ENCODE measurements around the gene UQCRFS1.
"Not testable (repeated sequence)": the region's sequence is repeated elsewhere in the genome, so short reads cannot be mapped to it uniquely, and the experiment has no call there.

Gene UQCRFS1

DNA sequence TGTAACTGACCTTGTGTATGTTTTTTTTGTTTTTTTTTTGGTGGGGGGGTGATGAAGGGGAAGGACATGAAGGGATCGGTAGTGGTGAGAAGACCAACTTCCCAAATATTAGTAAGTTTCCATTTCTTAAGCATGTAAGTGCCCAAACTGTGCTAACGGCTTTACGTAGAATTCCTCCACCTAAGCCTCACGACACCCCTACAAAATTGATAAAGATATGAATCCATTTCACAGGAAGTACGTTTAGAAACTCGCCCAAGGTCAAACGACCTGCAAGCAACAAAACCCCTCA is 649 bp downstream of the UQCRFS1 start:
- no peak for DNase-seq

DNA sequence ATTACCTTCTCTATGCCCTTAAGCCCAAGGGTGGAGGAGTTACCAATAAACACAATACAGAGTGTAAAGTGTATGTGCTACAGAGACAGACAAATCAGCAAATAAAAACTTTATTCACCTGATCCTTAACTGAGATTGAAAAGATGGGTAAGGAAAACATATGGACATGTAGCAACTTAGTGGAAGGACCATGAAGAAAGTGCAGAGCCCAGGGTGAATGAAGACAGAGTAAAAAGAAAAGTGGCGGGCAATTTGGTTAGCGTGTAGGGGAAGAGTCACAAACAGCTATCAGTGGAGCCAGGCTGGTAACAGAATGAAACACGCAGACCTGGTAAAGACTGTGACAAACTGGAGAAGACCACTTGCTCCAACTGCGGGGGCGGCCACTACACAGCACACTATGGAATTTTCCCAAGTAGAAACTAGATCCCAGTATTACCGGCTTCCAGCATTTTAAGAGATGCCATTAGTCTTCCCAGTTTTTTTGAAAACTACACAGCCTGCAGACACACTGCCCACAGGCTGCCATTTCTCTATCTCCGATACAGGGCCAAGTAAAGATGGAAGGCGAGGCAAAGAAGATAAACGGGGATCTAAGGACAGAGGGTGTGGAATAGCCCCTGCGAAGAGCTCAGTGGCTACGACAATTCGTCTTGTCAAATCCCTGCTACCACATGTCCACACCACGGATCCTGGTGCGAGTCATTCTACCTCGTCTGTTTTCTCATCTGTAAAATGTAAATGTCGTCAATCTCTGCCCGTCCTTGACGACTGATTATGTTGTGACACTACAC is 1.2 kb downstream of the UQCRFS1 start:
- no peak for DNase-seq

- DNase-seq: not testable (repeated sequence)
Observed at GRCh38 chr19:29211041-29211440, 1.9 kb downstream of the UQCRFS1 start.

- not testable (repeated sequence) for DNase-seq
Observed at GRCh38 chr19:29210502-29210901, 2.4 kb downstream of the UQCRFS1 start.

GRCh38 chr19:29207403-29208187 is 5.4 kb downstream of the UQCRFS1 start:
- not testable (repeated sequence) for DNase-seq

GRCh38 chr19:29206453-29206852 is 6.5 kb downstream of the UQCRFS1 start:
- DNase-seq: no peak

- DNase-seq: no peak
Observed at GRCh38 chr19:29202281-29202680, 10.7 kb downstream of the UQCRFS1 start.

DNA sequence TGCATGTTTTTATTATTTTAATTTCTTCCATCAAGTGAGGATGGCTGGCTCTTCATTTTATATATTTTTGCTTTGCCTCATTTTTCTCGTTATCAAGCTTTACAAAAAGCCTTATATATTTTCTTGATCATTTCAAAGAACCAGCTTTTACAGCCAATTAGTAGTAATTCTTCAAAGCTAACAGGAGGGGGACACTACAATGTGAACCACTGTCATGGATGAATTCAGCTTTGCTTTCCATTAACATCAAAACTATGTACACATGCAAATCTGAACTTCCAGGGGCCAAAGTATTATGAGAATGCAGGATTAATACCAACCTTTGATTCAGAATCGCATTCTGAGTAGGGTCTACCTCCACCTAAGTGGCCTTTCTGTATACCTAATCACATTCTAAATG is 11.1 kb downstream of the UQCRFS1 start:
- no peak for DNase-seq

- no peak for DNase-seq
Observed at GRCh38 chr19:29194658-29195057, 18.3 kb downstream of the UQCRFS1 start.

- DNase-seq: no peak
Observed at GRCh38 chr19:29193155-29193554, 19.8 kb downstream of the UQCRFS1 start.

- DNase-seq: no peak
Observed at GRCh38 chr19:29191005-29191404, 21.9 kb downstream of the UQCRFS1 start.

DNA sequence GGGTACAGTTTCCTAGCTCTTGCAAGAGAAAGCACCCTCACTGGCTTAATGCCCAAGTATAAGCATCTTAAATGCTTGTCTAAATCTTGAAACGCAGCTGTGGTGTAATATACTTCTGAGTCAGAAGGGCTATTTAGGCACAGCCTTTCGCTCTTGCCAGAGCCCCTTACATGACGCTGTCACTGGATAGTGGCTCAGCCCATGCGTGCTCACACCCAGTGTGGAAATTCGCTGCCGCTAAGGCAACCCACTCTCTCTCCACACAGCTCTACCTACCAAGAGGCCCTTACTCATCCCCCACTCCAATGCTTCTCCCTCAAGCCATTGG is 24.0 kb downstream of the UQCRFS1 start:
- DNase-seq: no peak

- peak; percentile 73 for DNase-seq
Observed at GRCh38 chr19:29188289-29189032, 24.5 kb downstream of the UQCRFS1 start.

DNA sequence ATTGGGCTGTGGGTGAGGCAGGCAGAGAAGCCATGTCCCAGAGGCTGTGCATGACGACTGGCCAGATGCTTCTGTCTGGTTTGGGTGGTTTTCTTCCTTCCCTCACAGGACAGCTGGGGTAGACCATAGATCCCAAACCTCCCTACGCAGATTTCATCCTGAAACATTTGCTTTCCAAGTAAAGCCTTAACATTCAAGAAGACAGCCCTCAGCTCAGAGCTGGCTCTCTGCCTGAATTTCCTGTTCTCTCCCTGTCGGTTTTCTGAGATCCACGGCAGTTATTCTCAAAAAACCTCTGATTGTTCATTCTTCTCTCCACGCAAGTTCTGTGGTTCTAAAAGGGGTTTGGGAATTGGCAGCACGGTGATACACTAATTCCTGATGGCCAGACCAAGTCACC is 25.3 kb downstream of the UQCRFS1 start:
- DNase-seq: peak; percentile 31

DNA sequence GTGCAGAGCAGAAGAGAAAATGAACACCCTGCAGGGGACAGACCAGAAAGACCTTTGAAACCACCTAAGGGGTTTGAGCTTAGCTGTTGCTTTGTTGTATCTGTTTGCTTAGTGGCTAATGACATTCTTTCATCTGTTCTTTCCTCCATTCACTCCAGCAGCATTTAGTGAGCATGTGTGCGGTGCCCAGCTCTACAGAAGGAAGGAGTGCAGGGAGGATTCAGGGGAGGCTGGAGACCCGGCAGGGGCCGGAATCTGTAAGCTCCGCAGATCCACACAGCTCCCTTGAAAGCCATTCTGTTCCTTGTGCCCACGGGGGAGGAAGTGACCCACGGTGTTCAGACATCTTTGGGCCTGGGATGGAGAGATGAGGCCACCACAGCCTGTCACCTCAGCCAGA is 27.5 kb downstream of the UQCRFS1 start:
- DNase-seq: no peak

DNA sequence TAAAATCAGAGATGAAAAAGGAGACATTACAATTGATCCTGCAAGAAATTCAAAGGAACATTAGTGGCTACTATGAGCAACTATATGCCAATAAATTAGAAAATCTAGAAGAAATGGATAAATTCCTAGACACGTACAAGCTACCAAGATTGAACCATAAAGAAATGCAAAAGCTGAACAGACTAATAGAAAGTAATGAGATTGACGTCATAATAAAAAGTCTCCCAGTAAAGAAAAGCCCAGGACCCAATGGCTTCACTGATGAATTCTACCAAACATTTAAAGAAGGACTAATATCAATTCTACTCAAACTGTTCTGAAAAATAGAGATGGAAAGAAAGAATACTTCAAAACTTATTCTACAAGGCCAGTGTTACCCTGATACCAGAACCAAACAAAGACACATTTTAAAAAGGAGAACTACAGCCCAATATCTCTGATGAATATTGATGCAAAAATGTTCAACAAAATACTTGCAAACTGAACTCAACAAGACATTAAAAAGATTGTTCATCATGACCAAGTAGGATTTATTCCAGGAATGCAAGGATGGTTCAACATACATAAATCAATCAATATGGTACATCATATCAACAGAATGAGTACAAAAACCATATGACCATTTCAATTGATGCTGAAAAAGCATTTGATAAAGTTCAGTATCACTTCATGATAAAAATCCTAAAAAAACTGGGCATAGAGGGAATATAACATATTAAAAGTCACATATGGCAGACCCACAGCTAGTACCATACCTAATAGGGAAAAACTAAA is 35.8 kb downstream of the UQCRFS1 start:
- DNase-seq: no peak

DNA sequence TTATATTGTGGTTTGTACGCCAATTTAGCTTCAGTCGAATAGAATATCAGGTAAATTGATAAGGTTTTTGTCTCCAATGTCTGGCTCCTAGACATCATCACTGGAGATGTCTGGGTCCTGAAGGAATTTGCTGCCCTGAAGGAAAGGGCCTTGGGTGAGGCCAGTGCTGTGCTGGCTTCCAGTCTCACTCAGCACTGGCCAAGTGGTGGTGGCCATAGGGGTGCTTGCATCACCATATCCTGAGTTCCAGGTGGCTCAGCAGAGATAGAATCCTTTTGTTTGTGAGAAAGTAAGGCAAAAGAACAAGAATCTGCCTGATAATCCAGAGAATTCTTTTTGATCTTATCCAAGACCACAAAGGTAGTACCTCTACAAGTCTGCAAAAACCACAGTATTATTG is 39.1 kb downstream of the UQCRFS1 start:
- DNase-seq: no peak

DNA sequence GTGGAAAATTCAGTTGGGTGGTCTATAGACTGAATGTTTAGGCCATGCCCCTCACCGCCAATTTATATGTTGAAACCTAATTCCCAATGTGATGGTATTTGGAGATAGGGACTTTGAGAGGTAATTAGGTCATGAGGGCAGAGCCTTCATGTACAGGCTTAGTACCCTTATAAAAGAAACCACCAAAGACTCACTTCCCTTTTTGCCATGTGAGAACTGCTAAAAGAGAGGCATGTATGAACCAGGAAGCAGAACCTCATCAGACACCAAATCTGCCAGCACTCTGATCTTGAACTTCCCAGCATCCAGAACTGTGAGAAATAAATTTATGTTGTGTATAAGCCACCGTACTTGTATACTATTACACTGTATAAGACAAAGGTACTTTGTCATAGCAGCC is 40.6 kb downstream of the UQCRFS1 start:
- no peak for DNase-seq

- no peak for DNase-seq
Observed at GRCh38 chr19:29171525-29171924, 41.4 kb downstream of the UQCRFS1 start.

GRCh38 chr19:29170554-29170953 is 42.4 kb downstream of the UQCRFS1 start:
- no peak for DNase-seq

DNA sequence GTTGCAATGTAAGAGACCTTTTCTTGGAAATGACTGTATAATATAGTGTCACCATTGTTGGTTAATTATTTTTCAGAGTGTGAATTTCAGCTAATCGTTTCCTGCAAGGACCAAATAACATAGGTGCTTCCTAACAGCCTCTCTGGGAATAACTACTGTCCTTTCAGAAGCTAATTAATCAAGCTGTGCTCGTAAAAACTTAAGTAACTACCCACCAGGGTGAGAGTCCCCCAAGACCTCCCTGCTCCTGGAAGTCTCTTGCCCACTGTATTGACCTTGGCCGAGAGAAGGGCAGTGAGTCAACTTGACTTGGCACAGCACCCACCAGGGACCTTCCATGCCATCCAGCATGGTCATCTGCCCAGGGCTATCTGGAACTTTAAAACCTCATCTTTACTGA is 50.3 kb downstream of the UQCRFS1 start:
- DNase-seq: no peak

DNA sequence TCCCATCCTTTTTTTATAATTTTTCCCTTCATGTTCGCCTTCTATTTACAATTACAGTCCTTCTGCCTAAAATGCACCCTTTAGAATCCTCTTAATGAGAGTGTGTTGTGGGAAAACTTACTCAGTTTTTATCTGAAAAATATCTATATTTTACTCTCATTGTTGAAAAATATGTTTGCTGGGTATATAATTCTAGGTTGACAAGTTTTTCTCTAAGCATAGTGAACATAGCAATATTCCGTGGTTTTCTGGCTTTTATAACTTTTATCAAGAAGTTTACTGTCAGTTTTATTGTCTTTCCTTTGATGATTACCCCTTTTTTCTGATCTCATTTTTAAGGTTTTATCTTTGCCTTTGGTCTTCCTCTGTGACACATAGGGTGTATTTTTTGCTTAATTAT is 57.3 kb downstream of the UQCRFS1 start:
- no peak for DNase-seq
